ENCODE measurements around the gene RSBN1L. TPM values are rescaled to one million over a fixed set of nuclear protein-coding genes. Genes with fewer than 3 reads are reported as not detected.
A peak's percentile ranks its signal among the peaks of the same experiment; 100 is the strongest.

The RSBN1L gene
- total and polyA plus RNA-seq, 2 of the 8 experiments (the other 6 are each of a cell fraction or from before 2014, with no cell fraction given): 4.1 to 22.1 TPM

- no peaks in the 10 kb centered on the region for H3K9me3 ChIP-seq (ENCODE audit: insufficient read depth in 2 of 2, low read depth in 1 of 2, low read length in 1 of 2)
- H3K14ac ChIP-seq (ENCODE audit: insufficient read length): no peak overlapping the region
- H3K56ac ChIP-seq (replicated peaks; ENCODE audit: insufficient read length, low read depth, low read length): no peak overlapping the region
- H2BK20ac ChIP-seq (ENCODE audit: low read length): no peak overlapping the region
- POLR2A ChIA-PET (ENCODE audit: partially characterized antibody): interaction anchor here (1.0 to 1.6 kb wide), 6 partner anchors 11 to 39 kb away, joined by 3 to 4 read pairs (median 3); no protein-coding TSS in a partner anchor
- peak overlapping the region; percentile 91 to 96 (median 95) for H3K4me3 ChIP-seq (ENCODE audit: extremely low read depth in 1 of 4, insufficient read depth in 2 of 4, low read depth in 3 of 4, low read length in 4 of 4)
- H2AFZ ChIP-seq (ENCODE audit: low read length): 0 out of 2 replicates have a peak overlapping the region, but pooled peaks have one; percentile 9
- no peak overlapping the region for H2AK5ac ChIP-seq (ENCODE audit: low read depth, low read length)
- peak overlapping the region; percentile 90 to 93 for H3K4me2 ChIP-seq (ENCODE audit: insufficient read depth in 1 of 2, low read depth in 2 of 2, low read length in 2 of 2)
- H4K8ac ChIP-seq (ENCODE audit: extremely low read depth, insufficient read depth, low read length): no peak overlapping the region
- CTCF ChIA-PET (ENCODE audit: partially characterized antibody): interaction anchor here (0.6 to 2.4 kb wide), 8 partner anchors 13 to 62 kb away, joined by 3 to 7 read pairs (median 6); no protein-coding TSS in a partner anchor
- H3K18ac ChIP-seq (ENCODE audit: extremely low read depth, low read length): peak overlapping the region; percentile 20; the same call in 1 of the 2 replicates
- H3K27ac ChIP-seq (ENCODE audit: low read depth, low read length): no peak overlapping the region
- no peak overlapping the region for H2BK5ac ChIP-seq (ENCODE audit: low read depth, low read length)
- H2BK12ac ChIP-seq (ENCODE audit: low read depth, low read length): no peak overlapping the region
- no peak for DNase-seq (ENCODE audit: low read depth in 1 of 2, low spot score in 2 of 2)
- H4K20me1 ChIP-seq (replicated peaks in 1 of 2; ENCODE audit: control insufficient read depth in 1 of 2, insufficient read depth in 2 of 2, low read length in 2 of 2): peaks cover 6 to 17% of the 10 kb centered on the region in 2 experiments
- H3K9ac ChIP-seq (replicated peaks in 1 of 4; ENCODE audit: extremely low read depth in 1 of 4, low read depth in 3 of 4, low read length in 3 of 4): peak overlapping the region; percentile 75 to 93 (median 88)
- peaks cover 0 to 89% of the 10 kb centered on the region in 2 experiments; a peak in 3 of 4 replicates for H3K79me2 ChIP-seq (ENCODE audit: control insufficient read depth in 1 of 2, insufficient read depth in 2 of 2, low read length in 2 of 2)
- H3K23me2 ChIP-seq (ENCODE audit: low read depth, low read length): peaks cover 5% of the 10 kb centered on the region; the same call in 1 of the 2 replicates
- WGBS, 2 experiments (ENCODE audit: extremely low coverage in 1 of 2, insufficient coverage in 1 of 2, insufficient read length in 1 of 2, insufficient replicate concordance in 2 of 2, low coverage in 1 of 2, low lambda C conversion rate in 2 of 2, missing lambda C conversion rate in 1 of 2): 4% methylated on average over 10 of the region's 10 CpGs; no CpG with 5 or more reads in 1 of the 2 experiments
- peaks cover 0 to 3% (median 1%) of the 10 kb centered on the region in 4 experiments; a peak in 1 of 7 replicates for H3K4me1 ChIP-seq (replicated peaks in 1 of 4; ENCODE audit: control insufficient read depth in 3 of 4, insufficient read depth in 4 of 4, low read length in 3 of 4)
- no peak for FAIRE-seq
- no peak overlapping the region for H3K23ac ChIP-seq (ENCODE audit: insufficient read length)
- H3K79me1 ChIP-seq (ENCODE audit: low read depth, low read length): peaks cover 6% of the 10 kb centered on the region
- no peak overlapping the region for H4K91ac ChIP-seq (replicated peaks; ENCODE audit: insufficient read length, low read length)
- H3K36me3 ChIP-seq (ENCODE audit: control insufficient read depth in 2 of 4, insufficient read depth in 4 of 4, low read length in 3 of 4): peaks cover 0 to 2% (median 0%) of the 10 kb centered on the region in 4 experiments; a peak in 1 of 8 replicates
- H2BK15ac ChIP-seq (ENCODE audit: low read length): no peak overlapping the region
- no peaks in the 10 kb centered on the region for H3K27me3 ChIP-seq (replicated peaks in 1 of 4; ENCODE audit: control insufficient read depth in 3 of 4, extremely low read depth in 1 of 4, insufficient read depth in 3 of 4, low read length in 3 of 4)
- H2BK120ac ChIP-seq (replicated peaks; ENCODE audit: low read depth, low read length): no peak overlapping the region
- no peak overlapping the region for H4K5ac ChIP-seq (ENCODE audit: insufficient read length, low read depth, low read length)
- H3K4ac ChIP-seq (replicated peaks; ENCODE audit: insufficient read length, low read depth, low read length): peak overlapping the region; percentile 44
- TF ChIP-seq HDAC2 (IDR thresholded peaks at IDR 0.05; ENCODE audit: borderline replicate concordance in 1 of 2, low read depth in 2 of 2, low read length in 2 of 2) (0 out of 4 replicates have a peak, but pooled peaks of 1 of the 2 experiments have one; percentile 5), EP300 (IDR thresholded peaks at IDR 0.05; ENCODE audit: borderline replicate concordance in 1 of 2, low read depth in 2 of 2, low read length in 2 of 2) (no peak), POLR2AphosphoS5 (IDR thresholded peaks at IDR 0.05; ENCODE audit: low read depth, low read length) (no peak), TEAD4 (IDR thresholded peaks at IDR 0.05; ENCODE audit: low read depth, low read length) (no peak), GTF2F1 (IDR thresholded peaks at IDR 0.05; ENCODE audit: borderline replicate concordance, low read depth, low read length) (no peak), SAP30 (IDR thresholded peaks at IDR 0.05; ENCODE audit: insufficient read depth, insufficient replicate concordance, low read length) (no peak), TCF12 (IDR thresholded peaks at IDR 0.05; ENCODE audit: low read depth, low read length) (no peak), CEBPB (IDR thresholded peaks at IDR 0.05; ENCODE audit: low read depth, low read length) (peak; percentile 1; the same call in 1 of the 2 replicates), KDM5A (IDR thresholded peaks at IDR 0.05; ENCODE audit: low read length) (no peak), SRF (IDR thresholded peaks at IDR 0.05; ENCODE audit: low read depth, low read length) (peak; percentile 49), SIX5 (IDR thresholded peaks at IDR 0.05; ENCODE audit: low read depth, low read length) (no peak), RNF2 (IDR thresholded peaks at IDR 0.05; ENCODE audit: borderline replicate concordance, low read depth, low read length, missing control alignments, poor library complexity, severe bottlenecking) (no peak), CREB1 (IDR thresholded peaks at IDR 0.05) (no peak)
These were observed 1.2 kb downstream of the RSBN1L start for GRCh38 chr7:77697535-77697831.

Measured in H1 (cell line).